HG03103 (cell line): ENCODE measurements around the gene SNRNP70.
"Not testable (repeated sequence)": the region's sequence is repeated elsewhere in the genome, so short reads cannot be mapped to it uniquely, and the experiment has no call there.

Experiments used
- ATAC-seq: cut with Tn5 transposase; IDR thresholded peaks from one replicate; pipeline ENCODE4 v1.9.1; 2021; ENCODE audit warnings: low read depth; ENCODE audit not compliant: unreplicated experiment

SNRNP70 gene

GRCh38 chr19:49118565-49119410 lies 33.5 kb downstream of the SNRNP70 start, which contains the start of gene C19orf73:
Gene C19orf73, minus strand, starts transcription at chr19:49119143. Its CDS starts 121 bp downstream, at chr19:49119022.
- peak; percentile 54 for ATAC-seq

- ATAC-seq, result no peak
These were observed 34.4 kb downstream of the SNRNP70 start, which contains the start of gene PPFIA3 for GRCh38 chr19:49119411-49120324. Gene PPFIA3, plus strand, starts transcription at chr19:49119544. Its CDS starts 8,330 bp downstream, at chr19:49127874.

GRCh38 chr19:49120325-49120683 lies 35.1 kb downstream of the SNRNP70 start:
- ATAC-seq, result no peak

GRCh38 chr19:49120868-49121267 lies 35.6 kb downstream of the SNRNP70 start:
- no peak for ATAC-seq

- not testable (repeated sequence) for ATAC-seq
These were observed 36.6 kb downstream of the SNRNP70 start for GRCh38 chr19:49121841-49122240.

- not testable (repeated sequence) for ATAC-seq
These were observed 38.0 kb downstream of the SNRNP70 start for GRCh38 chr19:49123285-49123684.

- ATAC-seq, result no peak
These were observed 39.9 kb downstream of the SNRNP70 start for GRCh38 chr19:49125025-49125731.

- ATAC-seq, result no peak
These were observed 41.3 kb downstream of the SNRNP70 start for GRCh38 chr19:49126575-49126974.

GRCh38 chr19:49127225-49127624 lies 42.0 kb downstream of the SNRNP70 start:
- ATAC-seq, result not testable (repeated sequence)

GRCh38 chr19:49127674-49128544 lies 42.7 kb downstream of the SNRNP70 start:
- peak; percentile 84 for ATAC-seq

- no peak for ATAC-seq
These were observed 43.4 kb downstream of the SNRNP70 start for GRCh38 chr19:49128545-49129237.

GRCh38 chr19:49129238-49129583 lies 44.0 kb downstream of the SNRNP70 start:
- no peak for ATAC-seq

- no peak for ATAC-seq
These were observed 45.1 kb downstream of the SNRNP70 start for GRCh38 chr19:49130325-49130724.

- ATAC-seq, result no peak
These were observed 47.8 kb downstream of the SNRNP70 start for GRCh38 chr19:49132974-49133609.

- no peak for ATAC-seq
These were observed 48.6 kb downstream of the SNRNP70 start for GRCh38 chr19:49133621-49134454.

GRCh38 chr19:49135686-49136085 lies 50.4 kb downstream of the SNRNP70 start:
- no peak for ATAC-seq

GRCh38 chr19:49136771-49137171 lies 51.5 kb downstream of the SNRNP70 start:
- ATAC-seq, result no peak

GRCh38 chr19:49140951-49141350 lies 55.7 kb downstream of the SNRNP70 start:
- no peak for ATAC-seq
